IPS-20b (cell line): Measurements from ENCODE around the gene BTC.
"Not testable (repeated sequence)": the region's sequence is repeated elsewhere in the genome, so short reads cannot be mapped to it uniquely, and the experiment has no call there.

Experiments
- H3K27ac ChIP-seq: one replicate; pipeline ENCODE4 v1.5.1; 2013; ENCODE audit warnings: low read length
- H3K27me3 ChIP-seq: 2 replicates; pipeline ENCODE4 v1.6.1; 2013; ENCODE audit warnings: mild to moderate bottlenecking, low read length, inconsistent platforms; ENCODE audit not compliant: insufficient read depth
- H3K36me3 ChIP-seq: 2 replicates; pipeline ENCODE4 v1.6.1; 2013; ENCODE audit warnings: low read depth, mild to moderate bottlenecking, inconsistent platforms, low read length, moderate library complexity; ENCODE audit not compliant: insufficient read depth
- H3K4me1 ChIP-seq: 2 replicates; pipeline ENCODE4 v1.6.1; 2013; ENCODE audit warnings: mild to moderate bottlenecking, control low read depth, inconsistent platforms, low read length, moderate library complexity; ENCODE audit not compliant: insufficient read depth
- H3K4me3 ChIP-seq: 2 replicates; pipeline ENCODE4 v1.5.1; 2013; ENCODE audit warnings: mild to moderate bottlenecking, low read length, inconsistent platforms
- H3K9ac ChIP-seq: 2 replicates; pipeline ENCODE4 v1.6.1; 2013; ENCODE audit warnings: low read depth, mild to moderate bottlenecking, inconsistent platforms, low read length, moderate library complexity
- H3K9me3 ChIP-seq: 2 replicates; pipeline ENCODE4 v1.6.1; 2013; ENCODE audit warnings: mild to moderate bottlenecking, low read depth, low read length, inconsistent platforms; ENCODE audit not compliant: insufficient read depth

BTC gene

DNA sequence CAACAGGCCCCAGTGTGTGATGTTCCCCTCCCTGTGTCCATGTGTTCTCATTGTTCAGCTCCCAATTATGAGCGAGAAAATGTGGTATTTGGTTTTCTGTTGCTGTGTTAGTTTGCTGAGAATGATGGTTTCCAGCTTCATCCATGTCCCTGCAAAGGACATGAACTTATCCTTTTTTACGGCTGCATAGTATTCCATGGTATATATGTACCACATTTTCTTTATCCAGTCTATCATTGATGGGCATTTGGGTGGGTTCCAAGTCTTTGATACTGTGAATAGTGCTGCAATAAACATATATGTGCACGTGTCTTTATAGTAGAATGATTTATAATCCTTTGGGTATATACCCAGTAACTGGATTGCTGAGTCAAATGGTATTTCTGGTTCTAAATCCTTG, 86.2 kb downstream of the BTC start:
- H3K9me3 ChIP-seq: not testable (repeated sequence)

More for the DNA sequence above, 86.2 kb downstream of the BTC start:
- not testable (repeated sequence) for H3K27ac ChIP-seq, H3K27me3 ChIP-seq, H3K4me3 ChIP-seq, H3K36me3 ChIP-seq, H3K4me1 ChIP-seq, H3K9ac ChIP-seq
